ENCODE measurements around the gene NPTXR. TPM values are rescaled to one million over a fixed set of nuclear protein-coding genes. Genes with fewer than 3 reads are reported as not detected.

NPTXR gene
- total RNA-seq, result 10 to 100 TPM in 1 of 4 donors, 1 to 10 TPM in 3; 7.5 to 12.3 (median 8.4) TPM

- no peak for DNase-seq (ENCODE audit: low spot score in 2 of 2)
- H3K4me1 ChIP-seq, result peaks cover 0 to 18% (median 3%) of the 10 kb centered on the region in 4 donors
- H3K27ac ChIP-seq, result peak within 1 kb of the TSS in 3 of 4 donors; percentile 42 to 69 (median 53)
- H3K36me3 ChIP-seq, result no peaks in the 10 kb centered on the region
- 0% methylated on average over 13 of the region's 105 CpGs; no CpG with 5 or more reads in 1 of the 2 donors for WGBS, 2 donors
- peak in 1 of 2 donors; percentile 41 for TF ChIP-seq POLR2A (IDR thresholded peaks at IDR 0.05)
- TF ChIP-seq, protein P1, sequence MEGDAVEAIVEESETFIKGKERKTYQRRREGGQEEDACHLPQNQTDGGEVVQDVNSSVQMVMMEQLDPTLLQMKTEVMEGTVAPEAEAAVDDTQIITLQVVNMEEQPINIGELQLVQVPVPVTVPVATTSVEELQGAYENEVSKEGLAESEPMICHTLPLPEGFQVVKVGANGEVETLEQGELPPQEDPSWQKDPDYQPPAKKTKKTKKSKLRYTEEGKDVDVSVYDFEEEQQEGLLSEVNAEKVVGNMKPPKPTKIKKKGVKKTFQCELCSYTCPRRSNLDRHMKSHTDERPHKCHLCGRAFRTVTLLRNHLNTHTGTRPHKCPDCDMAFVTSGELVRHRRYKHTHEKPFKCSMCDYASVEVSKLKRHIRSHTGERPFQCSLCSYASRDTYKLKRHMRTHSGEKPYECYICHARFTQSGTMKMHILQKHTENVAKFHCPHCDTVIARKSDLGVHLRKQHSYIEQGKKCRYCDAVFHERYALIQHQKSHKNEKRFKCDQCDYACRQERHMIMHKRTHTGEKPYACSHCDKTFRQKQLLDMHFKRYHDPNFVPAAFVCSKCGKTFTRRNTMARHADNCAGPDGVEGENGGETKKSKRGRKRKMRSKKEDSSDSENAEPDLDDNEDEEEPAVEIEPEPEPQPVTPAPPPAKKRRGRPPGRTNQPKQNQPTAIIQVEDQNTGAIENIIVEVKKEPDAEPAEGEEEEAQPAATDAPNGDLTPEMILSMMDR (IDR thresholded peaks at IDR 0.05), result no peak
- peak in 1 of 2 donors; percentile 27 for TF ChIP-seq EP300 (IDR thresholded peaks at IDR 0.05)
- H3K27me3 ChIP-seq, result peaks cover 0 to 47% of the 10 kb centered on the region in 2 donors
- H3K9me3 ChIP-seq, result no peaks in the 10 kb centered on the region
- H3K4me3 ChIP-seq, result peak within 1 kb of the TSS in 3 of 4 donors; percentile 42 to 60 (median 51)
Observed at GRCh38 chr22:38843657-38844314, at the start of gene NPTXR. Gene NPTXR, minus strand, starts transcription at chr22:38844028.

DNA sequence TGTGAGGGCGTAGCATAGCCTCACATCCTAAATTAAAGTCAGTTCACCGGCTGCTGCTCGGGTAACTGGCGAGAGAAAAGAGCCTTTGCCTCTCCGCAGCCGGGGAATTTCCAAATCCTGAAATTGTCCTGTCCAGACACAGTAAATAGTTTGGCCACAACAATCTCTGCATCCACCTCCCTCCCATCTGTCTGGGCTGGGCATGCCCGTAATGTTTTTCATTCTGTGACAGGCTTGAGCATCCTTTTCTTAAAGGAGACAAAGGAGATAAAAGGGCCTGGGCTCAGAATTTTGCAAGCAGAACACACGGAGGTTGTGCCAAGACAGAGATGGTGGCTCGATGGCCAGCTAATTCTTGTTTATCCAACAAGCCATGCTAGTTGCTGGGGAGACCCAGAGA lies 47.4 kb upstream of the NPTXR start:
- Histone ChIP-seq H3K36me3 (no peaks in the 10 kb centered on the region), H3K9me3 (no peaks in the 10 kb centered on the region), H3K27ac (no peak overlapping the region), H3K4me3 (no peak overlapping the region), H3K4me1 (no peaks in the 10 kb centered on the region), H3K27me3 (no peaks in the 10 kb centered on the region)
- TF ChIP-seq EP300 (IDR thresholded peaks at IDR 0.05) (no peak), POLR2A (IDR thresholded peaks at IDR 0.05) (no peak)
- TF ChIP-seq, protein P1 (IDR thresholded peaks at IDR 0.05), result no peak
- DNase-seq (ENCODE audit: low spot score in 2 of 2), result no peak
- 46 to 60% methylated on average over 9 of the region's 9 CpGs for WGBS, 2 donors

DNA sequence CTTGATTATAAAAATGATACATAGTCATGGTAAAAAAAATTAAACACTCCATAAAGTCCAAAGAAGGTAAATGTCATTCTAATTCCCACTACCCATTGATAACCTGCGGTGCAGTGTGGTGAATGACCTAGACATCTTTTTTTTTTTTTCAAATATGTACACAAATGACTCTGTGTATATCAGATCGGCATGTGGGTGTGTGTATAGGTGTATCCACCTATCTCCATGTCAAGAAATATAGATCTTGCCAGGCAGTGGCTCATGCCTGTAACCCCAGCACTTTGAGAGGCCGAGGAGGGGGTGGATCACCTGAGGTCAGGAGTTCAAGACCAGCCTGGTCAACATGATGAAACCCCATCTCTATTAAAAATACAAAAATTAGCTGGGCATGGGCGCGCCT lies 46.5 kb upstream of the NPTXR start:
- TF ChIP-seq, protein P1 (IDR thresholded peaks at IDR 0.05), result no peak
- TF ChIP-seq POLR2A (IDR thresholded peaks at IDR 0.05), result no peak
- TF ChIP-seq EP300 (IDR thresholded peaks at IDR 0.05), result no peak
- H3K4me3 ChIP-seq, result no peak overlapping the region
- no peak for DNase-seq (ENCODE audit: low spot score in 2 of 2)
- WGBS, 2 donors, result 91 to 92% methylated on average over 5 of the region's 5 CpGs
- no peaks in the 10 kb centered on the region for H3K9me3 ChIP-seq
- no peaks in the 10 kb centered on the region for H3K27me3 ChIP-seq
- H3K27ac ChIP-seq, result no peak overlapping the region
- H3K36me3 ChIP-seq, result no peaks in the 10 kb centered on the region
- H3K4me1 ChIP-seq, result no peaks in the 10 kb centered on the region

DNA sequence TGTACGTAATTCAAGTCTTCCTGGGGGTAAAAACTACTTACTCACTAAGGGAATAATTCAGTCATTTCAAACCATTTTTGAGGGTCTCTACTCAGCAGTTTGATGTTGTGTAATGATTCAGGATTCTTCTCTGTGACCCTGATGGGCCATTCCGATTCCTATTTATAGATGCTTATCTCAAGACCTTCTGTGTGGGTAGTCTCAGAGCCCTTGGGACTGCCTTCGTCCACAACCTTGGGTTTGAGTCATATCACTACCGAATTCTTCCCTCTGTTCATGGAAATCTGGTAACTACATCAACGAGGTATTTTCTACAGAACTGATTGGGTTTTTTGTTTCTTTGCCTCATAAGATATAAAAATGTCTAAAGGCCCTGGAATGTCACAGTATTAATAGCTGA lies 42.5 kb upstream of the NPTXR start:
- no peak for DNase-seq (ENCODE audit: low spot score in 2 of 2)
- 52 to 61% methylated on average over 5 of the region's 5 CpGs for WGBS, 2 donors
- H3K4me3 ChIP-seq, result no peak overlapping the region
- H3K4me1 ChIP-seq, result peaks cover 0 to 23% (median 15%) of the 10 kb centered on the region in 4 donors
- no peak overlapping the region for H3K27ac ChIP-seq
- TF ChIP-seq EP300 (IDR thresholded peaks at IDR 0.05), result no peak
- TF ChIP-seq, protein P1 (IDR thresholded peaks at IDR 0.05), result no peak
- no peak for TF ChIP-seq POLR2A (IDR thresholded peaks at IDR 0.05)
- no peaks in the 10 kb centered on the region for H3K36me3 ChIP-seq
- no peaks in the 10 kb centered on the region for H3K27me3 ChIP-seq
- no peaks in the 10 kb centered on the region for H3K9me3 ChIP-seq

GRCh38 chr22:38882972-38883622 lies 39.3 kb upstream of the NPTXR start:
- H3K27me3 ChIP-seq, result no peaks in the 10 kb centered on the region
- H3K4me1 ChIP-seq, result peaks cover 0 to 28% (median 18%) of the 10 kb centered on the region in 4 donors
- H3K27ac ChIP-seq, result peak overlapping the region in 3 of 4 donors; percentile 50 to 83 (median 67)
- no peak for TF ChIP-seq EP300 (IDR thresholded peaks at IDR 0.05)
- TF ChIP-seq, protein P1 (IDR thresholded peaks at IDR 0.05), result no peak
- TF ChIP-seq POLR2A (IDR thresholded peaks at IDR 0.05), result no peak
- H3K9me3 ChIP-seq, result no peaks in the 10 kb centered on the region
- H3K36me3 ChIP-seq, result no peaks in the 10 kb centered on the region
- H3K4me3 ChIP-seq, result no peak overlapping the region
- DNase-seq (ENCODE audit: low spot score in 2 of 2), result no peak
- WGBS, 2 donors, result 55 to 57% methylated on average over 8 to 9 of the region's 9 CpGs
